Dendritic cell treated with granulocyte-macrophage colony-stimulating factor and Interleukin-4, amounts not matched to agents 40 ng/mL and 50 ng/mL, for 4 days (primary cell): Measurements from ENCODE around the gene MMP24.

ENCODE experiments used
- H3K27ac Mint-ChIP-seq: one replicate; pipeline ENCODE4 v1.8.0; 2022; ENCODE audit warnings: mild to moderate bottlenecking, mixed read lengths
- H3K27me3 Mint-ChIP-seq: one replicate; pipeline ENCODE4 v1.8.0; 2022; ENCODE audit warnings: mild to moderate bottlenecking, mixed read lengths
- H3K36me3 Mint-ChIP-seq: one replicate; pipeline ENCODE4 v1.8.0; 2022; ENCODE audit warnings: low read depth, mixed read lengths
- H3K4me1 Mint-ChIP-seq: one replicate; pipeline ENCODE4 v1.8.0; 2022; ENCODE audit warnings: low read depth, mixed read lengths
- H3K4me3 Mint-ChIP-seq: one replicate; pipeline ENCODE4 v1.8.0; 2022; ENCODE audit warnings: mild to moderate bottlenecking, moderate library complexity, mixed read lengths
- H3K9me3 Mint-ChIP-seq: one replicate; pipeline ENCODE4 v1.8.0; 2022; ENCODE audit warnings: mixed read lengths
- intact Hi-C: fragments of 100-400 bp; cut with micrococcal nuclease; formaldehyde crosslinking; loops from one replicate; pipeline ENCODE4 v1.15.0; 2022

MMP24 gene

DNA sequence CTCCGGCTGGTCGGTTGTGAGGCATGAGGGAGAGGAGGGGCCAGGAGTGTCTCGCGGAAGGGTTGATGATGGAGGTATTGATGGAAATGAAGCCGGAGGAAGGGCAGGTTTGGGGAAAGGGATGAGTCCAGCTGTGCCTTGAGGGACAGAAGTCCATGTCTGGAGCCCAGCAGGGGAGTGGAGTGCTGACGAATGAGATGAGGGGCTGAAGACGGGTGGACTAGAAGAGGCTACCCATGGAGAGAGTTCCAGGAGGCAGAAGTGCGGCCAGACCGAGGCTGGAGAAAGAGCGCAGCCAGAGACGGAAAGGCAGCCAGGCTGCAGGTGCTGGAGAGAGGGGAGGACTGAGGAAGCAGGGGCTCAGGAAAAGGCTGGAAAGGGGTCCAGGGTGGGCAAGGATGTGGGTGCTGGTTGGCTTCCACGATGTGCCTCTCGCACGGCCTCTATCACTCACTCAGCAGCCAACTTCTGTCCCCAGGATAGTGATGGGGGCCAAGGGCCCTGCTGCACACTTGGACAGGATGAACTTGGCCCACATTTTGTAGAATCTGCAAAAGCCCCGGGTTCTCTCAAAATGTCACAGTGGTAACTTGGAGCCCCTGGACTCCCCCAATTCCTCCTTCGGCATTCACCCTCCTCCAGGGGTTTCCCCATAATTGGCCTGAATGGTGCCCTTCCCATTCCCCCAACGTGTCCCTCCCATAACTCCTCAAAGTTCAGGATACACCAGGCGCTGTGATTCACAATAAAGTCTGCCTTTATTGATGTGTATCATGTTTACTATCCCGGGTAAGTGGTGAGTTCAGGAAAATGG lies 58.7 kb downstream of the MMP24 start:
- peaks cover 42% of the 10 kb centered on the region for H3K36me3 Mint-ChIP-seq
- peak overlapping the region; percentile 74 for H3K4me3 Mint-ChIP-seq
- H3K27me3 Mint-ChIP-seq = peaks cover 3% of the 10 kb centered on the region
- H3K27ac Mint-ChIP-seq = peak overlapping the region; percentile 82
- peaks cover 23% of the 10 kb centered on the region for H3K4me1 Mint-ChIP-seq
- intact Hi-C loops = no loop called here
- H3K9me3 Mint-ChIP-seq = no peaks in the 10 kb centered on the region

DNA sequence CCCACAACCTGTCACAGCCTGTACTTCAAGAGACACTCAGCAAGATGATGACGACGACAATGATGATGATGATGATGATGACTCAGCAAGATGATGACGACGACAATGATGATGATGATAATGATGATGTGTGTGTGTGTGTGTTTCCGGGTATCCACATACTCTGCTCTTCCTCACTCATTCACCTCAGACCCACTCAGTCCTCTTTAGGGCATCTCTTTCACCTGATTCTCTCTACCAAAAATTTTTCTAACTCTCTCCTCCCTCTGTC lies 59.3 kb downstream of the MMP24 start:
- Mint-ChIP-seq H3K9me3 (no peaks in the 10 kb centered on the region), H3K4me3 (no peak overlapping the region), H3K27ac (no peak overlapping the region), H3K27me3 (peaks cover 3% of the 10 kb centered on the region), H3K4me1 (peaks cover 19% of the 10 kb centered on the region), H3K36me3 (peaks cover 37% of the 10 kb centered on the region)
- intact Hi-C loops = no loop called here

DNA sequence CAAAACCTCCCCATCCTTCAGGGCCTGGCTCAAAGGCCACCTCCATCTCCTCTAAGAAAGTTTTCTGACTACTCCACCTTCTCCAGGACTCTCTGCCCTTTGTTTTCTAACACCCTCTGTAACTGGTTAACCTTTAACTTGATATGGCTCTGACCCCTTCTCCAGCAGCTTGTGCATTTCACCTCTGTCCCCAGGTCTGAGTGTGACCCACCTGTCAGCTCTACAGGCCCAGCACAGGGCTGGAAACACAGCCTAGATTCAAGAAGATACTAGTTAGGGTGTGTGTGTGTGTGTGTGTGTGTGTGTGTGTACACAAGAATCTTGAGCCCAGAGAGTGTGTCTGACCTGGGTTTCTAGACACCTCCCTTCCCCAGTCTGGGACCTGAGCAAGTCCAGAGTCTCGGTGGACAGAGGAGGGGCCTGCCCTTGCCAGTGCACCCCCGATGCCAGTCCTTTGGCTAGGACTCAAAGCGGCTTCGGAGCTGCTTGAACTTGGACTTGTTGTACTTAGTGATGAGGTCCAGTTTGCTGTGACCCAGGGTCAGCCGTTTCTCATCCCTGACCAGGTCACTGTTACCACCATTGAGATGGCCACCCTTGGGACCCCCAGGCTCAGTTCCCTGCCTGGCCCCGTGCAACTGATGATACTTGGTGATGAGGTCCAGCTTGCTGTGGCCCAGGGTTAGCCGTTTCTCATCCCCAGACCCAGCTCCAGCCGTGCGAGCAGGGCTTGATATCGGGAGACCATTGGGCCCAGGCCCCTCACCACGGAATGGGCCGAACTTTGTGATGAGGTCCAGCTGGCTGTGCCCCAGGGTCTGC lies 59.8 kb downstream of the MMP24 start:
- Mint-ChIP-seq H3K9me3 (no peaks in the 10 kb centered on the region), H3K27ac (no peak overlapping the region), H3K36me3 (peaks cover 31% of the 10 kb centered on the region), H3K27me3 (peaks cover 5% of the 10 kb centered on the region), H3K4me3 (no peak overlapping the region), H3K4me1 (peaks cover 19% of the 10 kb centered on the region)
- intact Hi-C loops = no loop called here

- Mint-ChIP-seq H3K27me3 (peaks cover 5% of the 10 kb centered on the region), H3K4me1 (peaks cover 18% of the 10 kb centered on the region), H3K36me3 (peaks cover 24% of the 10 kb centered on the region), H3K9me3 (no peaks in the 10 kb centered on the region), H3K4me3 (no peak overlapping the region), H3K27ac (no peak overlapping the region)
- intact Hi-C loops = no loop called here
These were observed 60.5 kb downstream of the MMP24 start for GRCh38 chr20:35286899-35287508.

GRCh38 chr20:35287509-35288324 lies 61.2 kb downstream of the MMP24 start:
- peaks cover 18% of the 10 kb centered on the region for H3K36me3 Mint-ChIP-seq
- H3K4me3 Mint-ChIP-seq = no peak overlapping the region
- H3K27ac Mint-ChIP-seq = no peak overlapping the region
- peaks cover 15% of the 10 kb centered on the region for H3K4me1 Mint-ChIP-seq
- H3K27me3 Mint-ChIP-seq = peaks cover 5% of the 10 kb centered on the region
- intact Hi-C loops = no loop called here
- no peaks in the 10 kb centered on the region for H3K9me3 Mint-ChIP-seq

- peaks cover 9% of the 10 kb centered on the region for H3K4me1 Mint-ChIP-seq
- intact Hi-C loops = no loop called here
- no peaks in the 10 kb centered on the region for H3K9me3 Mint-ChIP-seq
- no peak overlapping the region for H3K27ac Mint-ChIP-seq
- H3K4me3 Mint-ChIP-seq = no peak overlapping the region
- H3K27me3 Mint-ChIP-seq = peaks cover 5% of the 10 kb centered on the region
- peaks cover 12% of the 10 kb centered on the region for H3K36me3 Mint-ChIP-seq
These were observed 62.0 kb downstream of the MMP24 start for GRCh38 chr20:35288325-35289060.

DNA sequence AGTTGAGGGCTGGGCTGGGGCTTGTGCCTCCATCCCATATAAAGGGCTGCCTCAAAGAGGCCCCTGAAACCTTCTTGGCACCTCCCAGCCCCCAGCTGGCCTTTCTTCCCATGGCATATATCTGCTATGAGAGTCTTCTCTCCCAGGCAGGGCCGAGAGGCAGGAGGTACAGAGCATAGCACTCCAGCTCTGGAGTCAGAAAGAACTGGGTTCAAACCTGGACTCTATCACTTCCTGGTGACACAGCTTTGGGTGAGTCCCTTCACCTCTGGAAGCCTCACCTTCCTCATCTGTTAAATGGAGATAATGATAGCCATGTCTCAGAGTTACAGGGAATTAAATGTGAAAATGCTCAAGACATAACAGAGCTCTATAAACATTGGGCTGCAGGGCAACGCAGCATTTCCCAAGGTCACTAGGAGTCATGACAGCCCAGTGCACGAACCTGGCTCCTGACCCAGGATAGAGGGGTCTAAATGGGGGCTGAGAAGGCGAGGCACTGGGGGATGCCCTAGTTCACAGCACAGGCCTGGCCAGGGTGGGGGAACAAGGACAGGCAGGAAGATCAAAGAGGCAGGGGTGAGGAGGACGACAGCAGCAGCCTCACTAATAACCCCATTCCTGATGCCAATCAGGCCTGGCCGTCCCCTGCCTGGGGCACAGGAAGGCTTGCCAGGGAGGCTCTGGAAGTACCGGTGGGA lies 63.8 kb downstream of the MMP24 start:
- no peak overlapping the region for H3K27ac Mint-ChIP-seq
- H3K36me3 Mint-ChIP-seq = no peaks in the 10 kb centered on the region
- peaks cover 5% of the 10 kb centered on the region for H3K27me3 Mint-ChIP-seq
- no peaks in the 10 kb centered on the region for H3K9me3 Mint-ChIP-seq
- no peaks in the 10 kb centered on the region for H3K4me1 Mint-ChIP-seq
- H3K4me3 Mint-ChIP-seq = no peak overlapping the region
- intact Hi-C loops = no loop called here

DNA sequence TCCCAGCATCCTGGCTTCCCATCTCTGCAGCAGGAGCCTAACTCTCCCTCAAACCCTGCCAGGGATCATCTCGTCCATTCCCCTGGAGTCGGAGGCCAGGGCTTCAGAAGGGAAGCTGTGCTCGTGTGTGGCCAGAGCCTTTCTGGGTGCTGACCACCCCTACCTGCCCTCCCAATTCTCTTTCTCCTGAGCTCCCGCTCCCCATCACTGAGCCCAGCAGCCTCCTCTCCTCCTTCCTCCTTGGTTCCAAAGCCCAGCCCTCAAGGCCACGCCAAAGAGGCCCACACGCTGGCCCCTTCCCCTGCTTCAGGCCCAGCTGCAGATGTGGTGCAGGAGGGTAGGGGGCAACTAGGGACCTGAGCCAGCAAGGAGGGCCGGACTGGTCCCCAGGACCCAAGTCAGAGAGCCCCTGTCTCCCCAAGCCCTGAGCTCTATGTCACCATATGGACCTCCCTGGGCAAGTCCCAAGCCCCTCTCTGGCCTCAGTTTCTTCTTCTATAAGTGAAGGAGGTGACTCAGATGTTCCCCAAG lies 64.5 kb downstream of the MMP24 start:
- no peaks in the 10 kb centered on the region for H3K36me3 Mint-ChIP-seq
- no peaks in the 10 kb centered on the region for H3K9me3 Mint-ChIP-seq
- no peak overlapping the region for H3K4me3 Mint-ChIP-seq
- intact Hi-C loops = no loop called here
- peaks cover 5% of the 10 kb centered on the region for H3K27me3 Mint-ChIP-seq
- no peak overlapping the region for H3K27ac Mint-ChIP-seq
- H3K4me1 Mint-ChIP-seq = no peaks in the 10 kb centered on the region

GRCh38 chr20:35291654-35292503 lies 65.4 kb downstream of the MMP24 start, which contains the start of gene FAM83C:
Gene FAM83C, minus strand, starts transcription at chr20:35292425. Its CDS starts 121 bp downstream, at chr20:35292304.
- no peaks in the 10 kb centered on the region for H3K4me1 Mint-ChIP-seq
- no peak within 1 kb of the TSS for H3K27ac Mint-ChIP-seq
- H3K27me3 Mint-ChIP-seq = peaks cover 7% of the 10 kb centered on the region
- H3K4me3 Mint-ChIP-seq = no peak within 1 kb of the TSS
- intact Hi-C loops = no loop called here
- no peaks in the 10 kb centered on the region for H3K36me3 Mint-ChIP-seq
- H3K9me3 Mint-ChIP-seq = no peaks in the 10 kb centered on the region

GRCh38 chr20:35292504-35293285 lies 66.2 kb downstream of the MMP24 start:
- no peak overlapping the region for H3K27ac Mint-ChIP-seq
- no peaks in the 10 kb centered on the region for H3K4me1 Mint-ChIP-seq
- H3K36me3 Mint-ChIP-seq = no peaks in the 10 kb centered on the region
- H3K4me3 Mint-ChIP-seq = no peak overlapping the region
- H3K9me3 Mint-ChIP-seq = no peaks in the 10 kb centered on the region
- intact Hi-C loops = no loop called here
- H3K27me3 Mint-ChIP-seq = peaks cover 7% of the 10 kb centered on the region
